ENCODE data around the gene LRP3.

The LRP3 gene

DNA sequence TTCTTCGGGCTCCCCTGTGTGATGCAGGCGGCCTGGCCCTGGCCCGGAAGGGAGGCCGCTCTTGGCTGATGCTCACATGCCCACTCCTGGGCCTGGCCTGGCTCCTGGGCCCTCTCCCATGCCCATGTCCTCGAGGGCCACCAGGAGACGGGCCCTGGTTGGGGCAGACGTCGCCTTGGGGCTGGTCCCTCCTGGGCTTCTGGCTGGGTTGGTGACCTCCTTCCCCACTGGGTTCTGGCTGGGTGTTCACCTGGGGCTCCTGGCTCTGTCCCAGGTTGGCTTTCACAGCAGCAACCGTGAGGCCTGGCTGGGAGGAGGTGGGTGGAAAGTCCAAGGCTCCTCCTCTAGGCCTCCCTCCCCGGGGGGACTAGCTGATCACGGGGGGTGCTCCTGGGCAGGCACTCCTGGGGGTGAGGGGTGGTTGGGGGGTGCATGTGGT is 47.0 kb downstream of the LRP3 start:
- DNase-seq = no peak

DNA sequence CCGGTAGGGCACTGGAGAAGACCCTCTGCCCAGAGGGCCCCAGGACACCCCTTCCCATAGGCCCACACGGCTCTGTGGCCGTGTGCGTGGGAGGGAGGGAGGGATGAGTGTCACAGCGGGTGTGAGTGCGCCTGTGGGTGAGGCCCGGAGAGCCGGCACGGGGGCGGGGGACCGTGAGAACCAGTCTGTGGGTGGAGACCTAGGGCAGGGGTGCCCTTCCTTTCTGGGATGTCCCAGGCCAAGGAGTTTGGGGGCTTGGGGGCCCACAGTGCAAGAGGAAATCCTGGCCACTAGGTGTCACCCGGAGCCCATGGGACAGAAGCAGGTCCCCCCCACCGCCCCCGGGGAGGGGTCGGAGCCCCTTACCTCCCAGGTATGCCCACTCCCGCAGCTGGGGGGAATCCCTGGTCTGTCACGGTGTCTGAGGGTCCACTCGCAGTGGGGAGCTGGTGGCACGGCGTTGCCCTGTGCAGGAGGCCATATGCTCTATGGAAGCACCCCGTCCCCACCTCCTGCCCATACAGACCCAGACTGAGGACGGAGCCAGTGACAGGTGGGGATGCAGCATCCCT is 47.5 kb downstream of the LRP3 start:
- DNase-seq = no peak

DNA sequence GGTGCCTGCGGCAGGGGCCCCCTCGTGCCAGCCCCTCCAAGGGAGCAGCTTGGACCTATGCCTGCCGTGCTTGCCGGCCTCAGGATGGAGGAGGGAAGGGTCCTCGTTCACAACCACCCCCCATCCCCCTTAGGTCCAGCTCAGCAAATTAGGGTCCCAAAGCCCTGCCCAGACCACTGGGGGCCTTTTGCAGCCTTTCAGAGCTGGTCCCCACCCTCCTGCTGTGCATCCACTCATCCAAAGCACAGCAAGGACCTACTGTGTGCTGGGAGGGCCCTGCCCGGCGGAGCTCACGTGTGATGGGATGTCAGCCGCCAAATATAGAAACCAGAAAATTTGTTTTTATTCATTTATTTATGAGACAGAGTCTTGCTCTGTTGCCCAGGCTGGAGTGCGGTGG is 48.0 kb downstream of the LRP3 start:
- no peak for DNase-seq

DNA sequence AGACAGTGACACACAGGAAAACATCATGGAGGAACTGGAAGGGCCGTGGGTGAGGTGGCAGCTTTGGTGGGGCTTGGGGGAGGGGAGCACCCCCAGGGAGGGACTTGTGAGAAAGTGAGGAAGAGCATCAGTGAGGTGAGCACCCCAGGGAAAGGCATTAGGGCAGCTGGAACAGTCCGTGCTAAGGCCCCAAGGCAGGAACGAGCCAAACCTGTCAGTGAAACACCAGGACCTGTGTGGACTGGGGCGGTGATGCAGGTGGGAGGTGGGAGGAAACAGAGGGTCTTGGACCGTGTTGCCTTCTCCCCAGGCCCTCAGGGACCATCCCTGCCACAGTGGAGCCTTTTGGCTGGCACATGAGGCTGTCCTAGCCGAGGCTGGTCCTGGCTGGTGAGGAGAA is 48.8 kb downstream of the LRP3 start:
- DNase-seq = no peak

DNA sequence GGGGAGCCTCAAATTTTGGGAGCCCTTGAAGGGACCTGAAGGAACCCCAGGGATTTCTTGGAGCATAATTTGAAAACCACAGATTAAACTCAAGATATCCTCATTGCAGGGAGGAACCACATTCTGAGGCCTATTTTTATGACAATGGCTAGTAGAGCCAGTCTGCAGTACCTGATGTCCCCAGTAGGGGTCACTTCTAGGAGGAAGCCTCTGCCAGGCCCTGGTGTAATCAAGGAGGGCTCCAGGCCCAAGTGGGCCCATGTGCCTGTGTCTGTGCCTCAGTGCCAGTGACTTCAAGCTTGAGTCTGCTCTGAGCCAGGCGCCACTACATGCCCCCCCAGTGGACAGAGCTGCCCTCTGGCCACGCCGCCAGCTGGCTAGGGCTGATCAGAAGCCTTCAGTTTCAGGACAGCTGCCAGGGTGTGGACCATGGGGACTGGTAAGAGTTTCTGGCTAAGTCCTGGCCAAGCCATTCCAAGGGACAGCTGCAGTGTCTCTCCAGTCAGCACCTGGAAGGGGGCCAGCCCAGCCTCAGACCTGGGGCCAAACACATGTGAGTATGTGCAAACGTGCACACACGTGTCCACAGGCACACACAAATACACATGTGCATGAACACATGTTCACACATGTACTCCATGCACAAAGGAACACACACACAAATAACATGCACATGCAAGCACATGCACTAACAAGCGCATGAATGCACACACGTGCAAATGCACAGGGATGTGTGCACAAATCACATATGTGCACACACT is 52.0 kb downstream of the LRP3 start:
- DNase-seq = no peak

DNA sequence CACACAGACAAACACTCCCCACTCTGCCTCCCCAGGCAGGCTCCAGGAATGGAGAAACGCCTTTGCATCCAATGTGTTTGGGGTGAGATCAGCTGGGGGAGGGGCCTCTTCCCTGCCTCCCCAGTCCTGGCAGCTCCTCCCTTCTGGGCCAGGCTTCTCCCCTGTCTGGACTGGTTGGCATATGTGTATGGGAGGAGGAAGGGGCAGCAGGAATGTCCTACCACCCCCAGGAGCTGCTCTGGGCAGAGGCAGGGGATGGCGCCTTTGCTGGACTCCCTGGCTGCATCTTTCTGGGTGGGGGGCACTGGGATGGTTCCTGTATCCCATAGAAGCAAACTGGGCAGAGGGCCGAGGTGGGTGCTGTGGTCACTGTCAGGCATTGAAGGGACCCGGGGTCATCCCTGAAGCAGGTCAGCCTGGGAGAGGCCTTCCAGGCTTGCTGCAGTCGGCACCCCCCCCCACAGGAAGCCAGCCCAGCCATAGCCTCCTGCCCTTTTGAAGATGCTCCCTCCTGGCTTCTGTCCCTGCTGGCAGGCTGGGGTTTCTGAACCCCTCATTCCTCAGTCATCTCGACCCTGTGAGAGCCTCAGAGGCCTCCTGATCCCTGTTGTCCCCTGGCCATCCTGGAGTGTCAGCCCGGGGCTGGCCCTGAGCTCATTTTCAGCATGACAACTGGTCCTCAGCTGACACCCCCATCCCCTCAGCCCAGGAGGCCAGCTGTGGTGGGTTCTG is 52.7 kb downstream of the LRP3 start:
- DNase-seq = no peak

DNA sequence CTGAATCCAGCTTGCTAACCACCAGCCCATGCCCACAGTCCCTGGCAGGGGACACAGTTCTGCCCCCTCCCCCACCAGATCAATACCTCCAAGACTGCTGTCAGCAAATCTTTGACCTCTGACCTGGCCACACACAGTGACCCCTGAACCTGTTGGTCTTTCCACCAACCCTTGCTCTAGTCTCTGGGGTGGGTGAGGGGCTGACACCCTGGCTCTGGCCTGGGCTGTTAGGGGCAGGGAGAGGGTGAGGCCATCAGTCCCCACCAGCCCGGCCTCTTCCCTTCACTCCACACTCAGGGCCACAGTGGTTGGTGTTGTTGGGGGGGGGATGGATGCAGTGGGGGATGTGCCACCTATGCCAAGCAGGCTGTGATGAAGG is 53.3 kb downstream of the LRP3 start:
- DNase-seq = no peak

DNA sequence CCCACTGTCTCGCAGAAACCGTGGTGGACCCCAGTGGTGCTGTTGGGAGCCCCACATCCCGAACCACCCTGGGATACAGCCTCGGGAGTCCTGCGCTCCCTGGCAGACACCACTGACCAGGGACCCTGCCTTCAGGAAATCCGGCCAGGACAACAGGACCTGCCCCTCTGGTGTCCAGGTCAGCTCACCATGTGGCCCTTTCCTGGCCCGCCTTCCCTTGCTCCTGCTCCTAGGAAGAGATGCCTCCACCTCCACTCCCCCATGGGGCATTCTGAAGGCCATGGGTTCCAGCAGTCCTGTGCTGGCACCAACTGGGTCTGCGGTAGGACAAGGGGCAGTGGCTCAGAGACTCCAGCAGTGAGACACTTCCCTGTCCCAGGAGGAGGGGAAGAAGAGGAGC is 54.0 kb downstream of the LRP3 start:
- no peak for DNase-seq

DNA sequence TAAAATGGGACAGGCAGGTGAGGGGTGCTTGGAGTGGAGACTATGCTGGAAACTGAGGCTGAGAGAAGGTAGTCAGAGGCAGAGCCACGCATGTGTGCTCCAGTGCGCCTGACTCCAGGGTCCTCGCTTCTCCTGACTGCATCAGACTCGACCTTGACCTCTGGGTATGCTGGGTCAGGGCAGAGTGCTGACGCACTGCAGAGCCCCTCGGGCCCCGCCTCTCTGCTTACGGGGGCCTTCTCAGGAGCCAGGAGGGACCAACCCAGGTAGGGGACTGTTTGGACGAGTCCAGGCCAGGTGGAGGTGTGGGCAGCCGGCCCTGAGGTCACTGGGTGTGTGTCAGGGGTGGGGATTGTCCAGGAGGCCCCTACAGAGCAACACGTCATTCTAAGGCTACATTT is 54.4 kb downstream of the LRP3 start:
- DNase-seq = no peak

DNA sequence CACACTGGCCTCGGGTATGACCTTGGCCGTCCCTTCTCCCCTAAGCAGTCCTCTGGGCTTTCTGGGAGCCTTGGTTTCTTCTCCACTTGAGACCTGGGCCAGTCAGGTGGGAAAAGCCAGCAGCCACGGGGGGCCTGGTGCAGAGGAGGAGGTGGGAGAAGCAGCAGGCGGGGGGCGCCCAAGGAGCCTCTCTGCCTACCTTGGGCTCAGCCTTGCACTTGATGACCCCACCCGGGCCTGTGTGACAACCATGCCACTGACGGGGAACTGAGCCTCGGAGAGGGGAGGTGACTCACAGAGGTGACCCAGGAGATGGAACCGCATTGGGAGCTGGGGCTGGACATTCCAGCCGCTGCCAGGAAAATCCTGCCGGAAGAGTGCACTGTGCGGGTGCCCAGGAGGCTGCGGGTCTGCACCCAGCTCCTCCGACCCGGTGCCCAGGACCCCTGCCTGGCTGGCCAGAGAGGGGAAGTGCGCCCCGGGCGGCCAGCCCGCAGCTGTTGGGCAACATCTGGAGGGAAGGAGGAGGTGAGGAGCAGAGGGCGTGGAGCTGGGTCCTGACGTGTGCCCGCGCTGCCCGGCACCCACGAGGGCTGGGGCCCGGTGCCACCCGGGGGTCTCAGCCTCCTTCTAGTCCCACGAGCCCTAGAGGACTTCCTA is 55.0 kb downstream of the LRP3 start:
- DNase-seq = no peak

DNA sequence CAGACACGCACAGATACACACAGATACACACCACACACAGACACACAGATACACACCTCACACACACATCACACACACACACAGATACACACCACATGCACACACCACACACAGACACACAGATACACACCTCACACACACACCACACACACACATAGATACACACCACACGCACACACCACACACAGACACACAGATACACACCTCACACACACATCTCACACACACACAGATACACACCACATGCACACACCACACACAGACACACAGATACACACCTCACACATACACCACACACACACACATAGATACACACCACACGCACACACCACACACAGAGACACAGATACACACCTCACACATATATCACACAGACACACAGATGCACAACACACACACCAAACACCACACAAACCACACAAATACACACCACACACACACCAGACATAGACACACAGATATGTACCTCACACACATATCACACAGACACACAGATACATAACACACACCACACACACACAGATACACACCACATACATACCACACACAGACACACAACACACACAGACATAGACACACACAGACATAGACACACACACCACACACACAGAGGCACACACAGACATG is 55.7 kb downstream of the LRP3 start:
- no peak for DNase-seq

DNA sequence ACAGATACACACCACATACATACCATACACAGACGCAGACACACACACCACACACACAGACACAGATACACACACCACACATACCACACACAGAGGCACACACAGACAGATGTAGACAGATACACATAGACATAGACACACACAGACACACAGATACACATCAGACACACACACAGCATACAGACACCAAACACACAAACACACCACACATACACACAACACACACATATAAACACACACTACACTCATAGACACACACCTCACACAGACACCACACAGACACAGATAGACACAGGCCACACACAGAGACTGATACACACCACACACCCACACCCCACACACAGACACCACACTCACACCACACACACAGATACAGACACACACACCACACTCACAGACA is 56.4 kb downstream of the LRP3 start:
- DNase-seq = no peak

DNA sequence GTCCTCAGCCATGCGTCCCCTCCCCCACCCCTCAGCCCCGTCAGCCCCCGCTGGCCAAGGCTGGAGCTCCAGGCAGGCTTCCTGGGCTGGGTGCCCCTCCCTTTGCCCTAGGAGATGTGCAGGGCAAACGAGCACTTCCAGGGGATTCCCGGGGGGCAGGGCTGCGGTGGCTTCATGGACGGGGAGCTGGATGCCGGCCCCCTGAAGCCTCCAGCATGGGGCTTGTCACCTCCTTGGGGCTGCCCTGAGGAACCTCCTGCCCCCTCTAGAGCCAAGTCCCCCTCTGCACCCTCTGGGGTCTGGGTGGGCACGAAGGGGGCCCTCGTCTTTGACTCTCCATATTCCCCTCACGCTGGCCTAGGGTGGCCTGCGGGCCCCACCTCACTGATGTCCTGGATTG is 56.9 kb downstream of the LRP3 start:
- DNase-seq = no peak

DNA sequence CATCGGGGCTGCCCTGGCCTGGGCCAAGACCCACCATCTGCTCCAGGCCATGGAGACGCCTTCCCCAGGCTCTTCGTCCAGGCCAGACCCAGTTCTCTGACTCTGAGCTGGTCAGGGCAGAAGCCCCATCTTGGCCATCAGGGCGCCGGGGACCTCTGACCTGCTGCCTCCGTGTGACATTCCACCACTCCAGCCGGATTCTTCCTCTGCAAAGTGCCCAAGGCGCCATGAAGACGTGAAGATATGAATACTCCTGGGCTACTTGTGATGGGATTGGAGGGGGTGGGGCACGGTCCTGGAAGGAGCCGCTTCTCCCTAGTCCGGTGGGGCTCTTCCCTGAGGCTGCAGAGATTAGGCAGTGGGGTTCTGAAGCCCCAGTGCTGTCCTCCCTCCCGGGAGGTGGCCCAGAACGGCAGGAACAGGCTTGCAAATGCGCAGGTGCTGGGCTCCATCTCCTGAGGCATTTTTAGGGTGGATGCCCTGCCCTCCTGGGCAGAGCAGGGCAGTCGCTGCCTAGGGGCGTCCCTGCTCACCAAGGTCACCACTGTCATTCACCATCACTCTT is 57.5 kb downstream of the LRP3 start:
- DNase-seq = no peak

DNA sequence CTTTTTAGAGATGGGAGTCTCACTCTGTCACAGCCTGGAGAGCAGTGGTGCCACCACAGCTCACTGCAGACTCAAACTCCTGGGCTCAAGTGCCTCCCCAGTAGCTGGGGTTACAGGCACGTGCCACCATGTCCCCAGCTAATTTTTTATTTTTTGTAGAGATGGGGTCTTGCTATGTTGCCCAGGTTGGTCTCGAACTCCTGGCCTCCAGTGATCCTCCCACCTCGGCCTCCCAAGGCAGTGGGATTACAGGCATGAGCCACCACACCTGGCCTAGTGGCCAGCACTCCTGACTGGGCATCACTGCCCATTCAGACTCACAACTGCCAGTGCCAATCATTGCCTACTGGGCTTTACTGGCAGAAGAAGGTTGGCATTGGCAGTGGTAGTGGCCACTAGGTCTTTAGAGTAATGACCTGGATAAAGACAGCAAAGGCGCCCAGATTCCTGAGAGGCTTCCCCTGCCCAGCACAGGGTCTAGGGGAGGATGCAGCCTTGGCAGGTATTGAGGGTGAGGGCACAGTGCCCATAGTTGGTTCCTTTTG is 58.4 kb downstream of the LRP3 start:
- no peak for DNase-seq

DNA sequence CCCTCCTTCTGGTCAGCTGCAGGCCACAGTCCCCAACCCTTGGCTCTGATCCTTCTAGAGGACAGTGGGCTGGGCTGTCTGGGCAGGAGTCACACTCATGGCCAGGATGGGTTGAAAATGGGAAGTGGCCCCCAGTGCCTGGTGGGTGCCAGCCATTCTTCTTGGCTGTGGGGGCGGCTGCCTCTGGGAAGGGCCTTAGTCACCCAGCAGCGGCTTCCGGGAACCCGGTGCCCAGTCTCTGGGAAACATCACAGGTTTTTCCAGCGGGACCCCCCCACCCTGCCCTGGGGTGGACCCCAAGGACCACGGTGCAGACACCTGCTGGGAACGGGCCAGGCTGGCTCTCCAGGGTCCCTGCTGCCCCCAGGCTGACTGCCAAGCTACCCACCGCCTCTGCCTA is 58.8 kb downstream of the LRP3 start:
- no peak for DNase-seq

DNA sequence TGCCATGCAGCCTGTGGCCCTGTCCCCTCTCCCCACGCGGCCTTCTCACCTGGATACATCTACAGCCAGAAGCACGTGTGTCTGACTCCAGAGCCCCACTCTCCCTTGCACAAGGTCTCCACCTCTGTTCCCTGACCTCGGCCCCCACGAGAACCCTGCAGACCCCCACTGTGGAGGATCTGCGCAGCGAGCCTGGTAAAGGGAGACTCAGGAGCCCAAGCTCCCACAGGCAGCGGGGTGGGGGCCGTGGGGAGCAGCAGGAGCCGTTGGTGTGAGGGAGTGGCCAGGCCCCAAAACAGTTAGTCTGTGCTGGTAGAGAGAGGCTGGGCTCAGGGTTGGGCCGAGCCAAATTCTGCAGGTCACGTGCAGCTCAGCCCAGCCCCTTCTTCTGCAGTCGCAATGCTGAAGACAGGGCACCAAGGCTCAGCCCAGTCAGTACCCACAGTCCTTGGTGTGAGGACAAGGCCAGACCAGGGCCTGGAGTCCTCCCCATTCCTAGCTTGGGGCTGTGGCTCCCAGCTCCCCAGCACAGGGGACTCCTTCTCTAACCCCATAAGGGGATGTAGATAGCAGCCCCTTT is 60.2 kb downstream of the LRP3 start:
- no peak for DNase-seq

DNA sequence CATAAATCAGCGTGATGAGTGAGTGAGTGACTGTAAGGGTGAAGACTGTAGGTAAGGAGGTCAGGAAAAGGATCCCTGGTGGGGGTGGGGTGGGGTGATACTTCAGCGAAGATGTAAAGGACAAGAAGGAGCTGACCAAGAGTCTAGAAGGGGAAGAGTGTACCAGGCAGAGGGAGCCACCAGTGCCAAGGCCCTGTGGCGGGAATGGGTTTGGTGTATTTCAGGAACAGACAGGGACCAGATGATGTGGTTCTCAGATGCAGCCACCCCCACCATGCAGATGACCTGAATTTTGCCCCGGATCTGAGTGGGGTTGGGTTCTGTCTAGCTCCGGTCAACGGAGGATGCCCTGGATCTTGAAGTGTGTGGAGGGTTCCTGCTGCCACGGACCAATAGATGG is 61.7 kb downstream of the LRP3 start:
- no peak for DNase-seq

DNA sequence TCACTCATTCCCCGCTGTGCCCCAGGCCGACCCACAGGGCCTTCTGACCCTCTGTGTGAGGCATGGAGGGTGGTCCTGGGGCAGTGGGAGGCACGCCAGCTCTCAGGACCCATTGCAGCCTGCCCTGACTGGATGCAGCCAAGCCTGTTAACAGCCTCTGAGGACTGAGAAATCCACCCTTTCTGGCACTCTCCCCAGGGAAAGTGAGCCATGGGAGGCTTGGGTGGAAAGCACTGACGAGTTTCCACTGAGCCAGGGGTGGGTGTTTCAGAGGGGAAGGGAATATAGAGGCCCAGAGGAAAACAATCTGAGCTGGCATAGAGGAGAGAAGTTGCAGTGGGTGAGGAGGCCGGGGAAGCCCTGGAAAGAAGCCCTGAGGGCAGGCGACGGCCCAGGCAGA is 62.1 kb downstream of the LRP3 start:
- DNase-seq = no peak

DNA sequence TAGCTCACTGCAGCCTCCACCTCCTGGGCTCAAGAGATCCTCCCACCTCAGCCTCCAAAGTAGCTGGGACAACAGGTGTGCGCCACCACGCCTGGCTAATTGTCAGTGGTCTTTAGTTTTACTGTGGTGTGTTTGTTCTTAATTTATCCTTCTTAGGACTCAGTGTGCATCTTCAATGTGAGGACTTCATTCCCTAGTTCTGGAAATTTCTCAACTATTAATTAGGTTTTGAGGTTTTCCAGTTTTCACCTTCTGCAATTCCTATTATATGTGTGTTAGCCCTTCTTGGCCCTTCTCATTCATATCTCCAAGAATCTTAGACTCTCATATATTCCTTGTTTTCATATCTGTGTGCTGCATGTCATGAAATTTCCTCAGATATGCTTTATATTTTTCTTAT is 63.7 kb downstream of the LRP3 start:
- no peak for DNase-seq

All from NCI-H524 treated with DMSO at 0.1 percent for 48 hours (cell line).